Calu3 (cell line): Measurements from ENCODE around the gene GRK5. TPM values are rescaled to one million over a fixed set of nuclear protein-coding genes. Genes with fewer than 3 reads are reported as not detected.
"Not testable (repeated sequence)": the region's sequence is repeated elsewhere in the genome, so short reads cannot be mapped to it uniquely, and the experiment has no call there.

Source experiments
- BruUV-seq: library from RNA; stranded (reverse); fragments of 400-500 nt; replicated peaks from 2 replicates; lab custom pipeline; 2021; lab: Mats Ljungman, UMichigan
- CTCF ChIA-PET: fragments of 300-600 bp; sonication (Branson Sonifier 250); formaldehyde crosslinking; loops from one replicate; lab custom pipeline; 2022; ENCODE audit warnings: antibody characterized with exemption; lab: Charles Lee
- DNase-seq: peaks from one replicate; pipeline ENCODE4 v3.0.0; 2022
- H3K27ac Mint-ChIP-seq: one replicate; pipeline ENCODE4 v1.8.0; 2022; ENCODE audit warnings: mixed read lengths; ENCODE audit not compliant: unreplicated experiment
- H3K27me3 Mint-ChIP-seq: one replicate; pipeline ENCODE4 v1.8.0; 2022; ENCODE audit warnings: mixed read lengths; ENCODE audit not compliant: unreplicated experiment
- H3K36me3 Mint-ChIP-seq: one replicate; pipeline ENCODE4 v1.8.0; 2022; ENCODE audit warnings: mild to moderate bottlenecking, moderate library complexity, mixed read lengths; ENCODE audit not compliant: insufficient read depth, unreplicated experiment
- H3K4me1 Mint-ChIP-seq: one replicate; pipeline ENCODE4 v1.8.0; 2022; ENCODE audit warnings: mild to moderate bottlenecking, low read depth, mixed read lengths; ENCODE audit not compliant: unreplicated experiment
- H3K4me3 Mint-ChIP-seq: one replicate; pipeline ENCODE4 v1.8.0; 2022; ENCODE audit warnings: mild to moderate bottlenecking, low read depth, moderate library complexity, mixed read lengths; ENCODE audit not compliant: unreplicated experiment
- H3K9me3 Mint-ChIP-seq: one replicate; pipeline ENCODE4 v1.8.0; 2022; ENCODE audit warnings: low read depth, mixed read lengths; ENCODE audit not compliant: unreplicated experiment
- CTCF ChIP-seq: fragments of 200-600 bp; IDR thresholded peaks from one replicate; pipeline ENCODE4 v1.8.0; 2022; ENCODE audit warnings: antibody characterized with exemption; ENCODE audit not compliant: unreplicated experiment
- intact Hi-C: fragments of 100-400 bp; cut with micrococcal nuclease; formaldehyde crosslinking; loops from one replicate; pipeline ENCODE4 v1.10.0; 2022; ENCODE audit not compliant: unreplicated experiment
- total RNA-seq: library from RNA; stranded (reverse); gene quantifications from 2 replicates; pipeline ENCODE4 v1.2.3, GENCODE V29; 2022

The GRK5 gene
- total RNA-seq, 1 experiment from 2014 or later = 4.4 TPM

DNA sequence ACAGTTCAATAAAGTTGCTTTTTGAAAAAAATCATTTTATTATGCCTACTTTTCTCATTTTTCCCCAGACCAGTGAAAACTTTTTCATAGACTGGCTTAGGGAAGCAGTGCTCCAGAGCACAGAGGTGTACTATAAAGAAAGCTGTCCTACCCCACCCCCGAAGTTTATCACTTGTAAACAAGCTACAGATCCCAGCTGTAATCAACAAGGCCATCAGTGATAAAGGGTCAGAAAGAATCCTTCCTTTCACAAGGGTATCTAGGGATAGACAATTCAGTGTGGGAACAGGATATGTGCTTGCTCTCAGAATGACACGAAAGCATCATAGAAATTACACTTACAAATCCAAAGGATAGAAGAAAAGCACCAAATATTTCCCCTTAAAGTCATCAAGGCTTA is 33.3 kb upstream of the GRK5 start:
- no peak for TF ChIP-seq CTCF
- no peak for DNase-seq
- Mint-ChIP-seq H3K9me3 (no peaks in the 10 kb centered on the region), H3K27ac (no peak overlapping the region), H3K27me3 (no peaks in the 10 kb centered on the region), H3K4me1 (peaks cover 8% of the 10 kb centered on the region), H3K4me3 (no peak overlapping the region), H3K36me3 (peaks cover 19% of the 10 kb centered on the region)
- intact Hi-C loops = no loop called here
- CTCF ChIA-PET = no interaction called here
- no TSS peak for BruUV-seq

DNA sequence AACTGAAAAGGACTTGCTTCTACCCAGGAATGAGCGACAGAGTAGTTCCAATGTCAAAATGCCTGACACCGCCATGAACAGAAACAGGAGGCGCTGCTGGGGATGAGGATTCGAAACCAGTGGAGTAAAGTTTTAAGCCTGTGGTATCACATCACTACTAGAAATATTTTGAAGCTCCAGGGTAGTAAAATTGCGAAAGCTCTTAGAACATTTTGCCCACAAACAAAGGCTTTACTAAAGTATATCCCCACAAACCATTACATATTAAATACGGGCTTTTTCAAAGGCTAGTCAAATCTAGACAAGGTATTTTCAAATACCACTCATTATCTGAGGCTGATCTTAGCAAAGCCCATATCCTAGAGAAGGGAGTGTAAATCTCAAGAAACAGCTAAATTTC is 31.2 kb upstream of the GRK5 start:
- no peak overlapping the region for H3K4me3 Mint-ChIP-seq
- H3K9me3 Mint-ChIP-seq = no peaks in the 10 kb centered on the region
- H3K27ac Mint-ChIP-seq = no peak overlapping the region
- TF ChIP-seq CTCF = no peak
- intact Hi-C loops = no loop called here
- DNase-seq = no peak
- peaks cover 17% of the 10 kb centered on the region for H3K36me3 Mint-ChIP-seq
- CTCF ChIA-PET = no interaction called here
- peaks cover 8% of the 10 kb centered on the region for H3K4me1 Mint-ChIP-seq
- BruUV-seq = TSS peak; percentile 11
- H3K27me3 Mint-ChIP-seq = no peaks in the 10 kb centered on the region

DNA sequence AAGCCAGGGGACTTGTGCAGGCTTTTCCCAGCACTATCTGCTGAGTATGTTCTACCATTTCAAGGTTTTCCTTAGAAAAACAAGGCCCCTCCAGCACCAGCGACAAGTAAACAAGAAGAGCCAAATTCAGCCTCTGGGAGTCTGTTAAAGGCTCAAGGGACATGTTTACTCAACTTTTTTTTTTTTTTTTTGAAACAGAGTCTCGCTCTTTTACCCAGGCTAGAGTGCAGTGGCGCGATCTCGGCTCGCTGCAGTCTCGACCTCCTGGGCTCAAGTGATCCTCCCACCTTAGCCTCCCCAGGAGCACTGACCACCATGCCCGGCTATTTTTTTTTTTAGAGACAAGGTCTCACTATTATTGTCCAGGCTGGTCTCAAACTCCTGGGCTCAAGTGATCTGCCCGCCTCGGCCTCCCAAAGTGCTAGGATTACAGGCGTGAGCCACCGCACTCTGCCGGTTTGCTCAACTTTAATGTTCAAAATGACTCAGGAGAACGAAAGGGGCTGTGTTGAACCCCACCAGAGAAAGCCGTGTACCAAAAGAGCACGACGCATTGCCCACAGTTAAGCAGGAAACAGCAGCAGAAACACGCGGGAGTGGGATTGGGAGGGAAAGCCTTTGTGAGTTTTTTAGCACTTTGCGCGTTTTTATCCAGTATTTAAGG is 29.5 kb upstream of the GRK5 start:
- Mint-ChIP-seq H3K4me1 (peaks cover 8% of the 10 kb centered on the region), H3K27me3 (no peaks in the 10 kb centered on the region), H3K9me3 (no peaks in the 10 kb centered on the region), H3K36me3 (peaks cover 15% of the 10 kb centered on the region), H3K27ac (peak overlapping the region; percentile 89), H3K4me3 (peak overlapping the region; percentile 94)
- DNase-seq = no peak
- intact Hi-C loops = no loop called here
- CTCF ChIA-PET = no interaction called here
- no peak for TF ChIP-seq CTCF
- no TSS peak for BruUV-seq

- Mint-ChIP-seq H3K27me3 (no peaks in the 10 kb centered on the region), H3K27ac (peak within 1 kb of the TSS; percentile 89), H3K4me3 (peak within 1 kb of the TSS; percentile 94), H3K9me3 (no peaks in the 10 kb centered on the region), H3K36me3 (peaks cover 15% of the 10 kb centered on the region), H3K4me1 (peaks cover 8% of the 10 kb centered on the region)
- DNase-seq = peak; percentile 94
- TSS peak; percentile 78 for BruUV-seq
- CTCF ChIA-PET = no interaction called here
- TF ChIP-seq CTCF = no peak
- intact Hi-C loops = no loop called here
Observed at GRCh38 chr10:119178372-119179119, 28.8 kb upstream of the GRK5 start, which contains the start of gene PRDX3. Gene PRDX3 (minus strand): TSS chr10:119178812. CDS start chr10:119178790, 22 bp downstream.

GRCh38 chr10:119180850-119181400 is 26.4 kb upstream of the GRK5 start:
- intact Hi-C loops, H3K4me1 Mint-ChIP-seq, H3K27me3 Mint-ChIP-seq, DNase-seq, H3K27ac Mint-ChIP-seq, H3K4me3 Mint-ChIP-seq, H3K9me3 Mint-ChIP-seq: not testable (repeated sequence)
- CTCF ChIA-PET = interaction anchor here (0.6 to 0.8 kb wide), 3 partner anchors 18 to 269 kb away, joined by 3 to 4 read pairs (median 3); no protein-coding TSS in a partner anchor
- BruUV-seq = TSS peak; percentile 5
- H3K36me3 Mint-ChIP-seq = peaks cover 15% of the 10 kb centered on the region
